Ovary (tissue), 3 donors: ENCODE data around the gene CLNK.

Source experiments
- EP300 ChIP-seq: sonication (generic); formaldehyde crosslinking; IDR thresholded peaks from one replicate; pipeline ENCODE4 v1.6.1; 2017; ENCODE audit warnings: antibody characterized with exemption
- POLR2A ChIP-seq: fragments of 450-650 bp; IDR thresholded peaks from one replicate; pipeline ENCODE4 v1.6.1; 2017; ENCODE audit warnings: antibody characterized with exemption, mild to moderate bottlenecking, moderate library complexity
- TF ChIP-seq, protein P1 (sequence below), 3 donors: fragments of 450-650 bp in 2 of 3; fragments of 200-600 bp in 1 of 3; IDR thresholded peaks; one replicate each; pipeline versions ENCODE4 v1.5.1 to v1.8.0; 2016 to 2022; ENCODE audit warnings: antibody characterized with exemption in 3 of 3, mild to moderate bottlenecking in 1 of 3
- donor health status: DM: no; HTN: no; CAD: no.

DNA sequence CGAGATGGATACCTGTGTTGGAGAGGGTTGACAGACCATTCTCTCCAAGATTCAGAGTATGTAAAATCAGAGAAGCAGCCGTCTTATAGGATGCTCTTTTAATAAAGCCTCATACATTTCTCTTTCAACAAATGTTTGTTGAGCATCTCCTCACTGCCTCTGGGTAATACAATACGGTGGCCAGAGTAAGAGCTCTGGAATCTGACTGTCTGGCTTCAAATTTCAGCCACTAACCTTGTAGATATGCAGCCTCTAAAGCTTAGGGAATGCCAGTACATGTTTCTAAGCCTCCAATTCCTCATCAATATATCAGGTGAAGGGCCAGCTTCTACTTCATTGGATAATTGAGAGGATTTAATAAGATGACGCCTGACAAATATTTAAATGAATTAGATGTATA, 61.3 kb downstream of the CLNK start:
- TF ChIP-seq, protein P1, sequence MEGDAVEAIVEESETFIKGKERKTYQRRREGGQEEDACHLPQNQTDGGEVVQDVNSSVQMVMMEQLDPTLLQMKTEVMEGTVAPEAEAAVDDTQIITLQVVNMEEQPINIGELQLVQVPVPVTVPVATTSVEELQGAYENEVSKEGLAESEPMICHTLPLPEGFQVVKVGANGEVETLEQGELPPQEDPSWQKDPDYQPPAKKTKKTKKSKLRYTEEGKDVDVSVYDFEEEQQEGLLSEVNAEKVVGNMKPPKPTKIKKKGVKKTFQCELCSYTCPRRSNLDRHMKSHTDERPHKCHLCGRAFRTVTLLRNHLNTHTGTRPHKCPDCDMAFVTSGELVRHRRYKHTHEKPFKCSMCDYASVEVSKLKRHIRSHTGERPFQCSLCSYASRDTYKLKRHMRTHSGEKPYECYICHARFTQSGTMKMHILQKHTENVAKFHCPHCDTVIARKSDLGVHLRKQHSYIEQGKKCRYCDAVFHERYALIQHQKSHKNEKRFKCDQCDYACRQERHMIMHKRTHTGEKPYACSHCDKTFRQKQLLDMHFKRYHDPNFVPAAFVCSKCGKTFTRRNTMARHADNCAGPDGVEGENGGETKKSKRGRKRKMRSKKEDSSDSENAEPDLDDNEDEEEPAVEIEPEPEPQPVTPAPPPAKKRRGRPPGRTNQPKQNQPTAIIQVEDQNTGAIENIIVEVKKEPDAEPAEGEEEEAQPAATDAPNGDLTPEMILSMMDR (IDR thresholded peaks at IDR 0.05): no peak
- TF ChIP-seq POLR2A (no peak), EP300 (no peak)
